SK-N-SH (cell line): ENCODE results near the gene R3HDM4. TPM values are rescaled to one million over a fixed set of nuclear protein-coding genes. Genes with fewer than 3 reads are reported as not detected.

Experiments used
- CTCF ChIA-PET: fragments of 300-600, 350-600 bp; formaldehyde crosslinking; extraction: SDS; loops from one replicate; lab custom pipeline; 2021; lab: Yijun Ruan, JAX
- POLR2A ChIA-PET: fragments of 350-600 bp; sonication (Branson Sonifier 250); formaldehyde crosslinking; extraction: SDS; loops from one replicate; lab custom pipeline; 2020; ENCODE audit warnings: antibody characterized with exemption, inconsistent platforms; lab: Yijun Ruan, JAX
- DNase-seq: peaks from one replicate; pipeline ENCODE4 v3.0.0; 2012
- H2AFZ ChIP-seq: fragments of 200-600 bp; sonication (generic); 2 replicates; pipeline ENCODE4 v1.8.1; 2016; ENCODE audit warnings: antibody characterized with exemption, mild to moderate bottlenecking, low read depth
- H3F3A ChIP-seq: fragments of 200-600 bp; sonication (generic); replicated peaks from 2 replicates; pipeline ENCODE3; 2016; ENCODE audit warnings: antibody characterized with exemption, mild to moderate bottlenecking; ENCODE audit not compliant: insufficient read depth
- H3K27ac ChIP-seq, 2 experiments: fragments of 200-500 bp in 1 of 2; fragments of 200-600 bp in 1 of 2; sonication (Bioruptor generic) in 1 of 2; sonication (generic), shearing (Covaris generic) in 1 of 2; 2 replicates each; pipeline versions ENCODE4 v1.5.1 to v1.6.1; 2014 to 2016; ENCODE audit warnings: low read depth in 2 of 2, inconsistent platforms in 1 of 2, low read length in 1 of 2, mild to moderate bottlenecking in 1 of 2, mixed read lengths in 1 of 2
- H3K27me3 ChIP-seq: fragments of 200-600 bp; sonication (generic), shearing (Covaris generic); 2 replicates; pipeline ENCODE4 v1.6.1; 2016; ENCODE audit warnings: mixed run types; ENCODE audit not compliant: insufficient read depth
- H3K36me3 ChIP-seq, 2 experiments: fragments of 200-500 bp in 1 of 2; fragments of 200-600 bp in 1 of 2; sonication (Bioruptor generic) in 1 of 2; sonication (generic) in 1 of 2; replicated peaks in 1 of 2; 2 replicates each; pipeline versions ENCODE3 to v1.5.1; 2014 to 2016; ENCODE audit warnings: low read length in 1 of 2, mild to moderate bottlenecking in 1 of 2; ENCODE audit not compliant: insufficient read depth in 2 of 2, control insufficient read depth in 1 of 2
- H3K4me1 ChIP-seq, 2 experiments: fragments of 200-500 bp in 1 of 2; fragments of 200-600 bp in 1 of 2; sonication (Bioruptor generic) in 1 of 2; sonication (generic), shearing (Covaris generic) in 1 of 2; 2 replicates each; pipeline versions ENCODE4 v1.5.1 to v1.6.1; 2014 to 2016; ENCODE audit warnings: low read depth in 1 of 2, low read length in 1 of 2, mixed run types in 1 of 2; ENCODE audit not compliant: insufficient read depth in 2 of 2, control insufficient read depth in 1 of 2
- H3K4me2 ChIP-seq: fragments of 200-600 bp; sonication (generic), shearing (Covaris generic); 2 replicates; pipeline ENCODE4 v1.6.1; 2017; ENCODE audit warnings: mixed run types
- H3K4me3 ChIP-seq, 2 experiments: fragments of 200-500 bp in 1 of 2; fragments of 200-600 bp in 1 of 2; sonication (Bioruptor generic) in 1 of 2; sonication (generic), shearing (Covaris generic) in 1 of 2; 2 replicates each; pipeline versions ENCODE4 v1.5.1 to v1.8.1; 2014 to 2016; ENCODE audit warnings: low read depth in 2 of 2, inconsistent platforms in 1 of 2, low read length in 1 of 2, mild to moderate bottlenecking in 1 of 2, mixed read lengths in 1 of 2, moderate library complexity in 1 of 2
- H3K79me2 ChIP-seq: fragments of 200-600 bp; sonication (generic); 2 replicates; pipeline ENCODE4 v1.8.1; 2017; ENCODE audit warnings: mild to moderate bottlenecking; ENCODE audit not compliant: insufficient read depth
- H3K9ac ChIP-seq: fragments of 200-600 bp; sonication (generic); 2 replicates; pipeline ENCODE4 v1.6.1; 2017; ENCODE audit warnings: mixed run types
- H3K9me2 ChIP-seq: fragments of 200-600 bp; sonication (generic); 2 replicates; pipeline ENCODE4 v1.6.1; 2017; ENCODE audit warnings: mixed run types
- H3K9me3 ChIP-seq: fragments of 200-600 bp; sonication (generic); 2 replicates; pipeline ENCODE4 v1.6.1; 2017; ENCODE audit warnings: mixed run types, mild to moderate bottlenecking, moderate library complexity
- H4K20me1 ChIP-seq: fragments of 200-600 bp; sonication (generic); 2 replicates; pipeline ENCODE4 v1.6.1; 2017; ENCODE audit warnings: mild to moderate bottlenecking, mixed run types; ENCODE audit not compliant: insufficient read depth
- FOSL2 ChIP-seq: IDR thresholded peaks from 2 replicates; pipeline ENCODE4 v1.4.0; 2012; ENCODE audit warnings: low read depth, mild to moderate bottlenecking, moderate library complexity, borderline replicate concordance
- FOXJ3 ChIP-seq: sonication (generic); formaldehyde crosslinking; IDR thresholded peaks from 2 replicates; pipeline ENCODE4 v1.5.1; 2020; ENCODE audit warnings: mild to moderate bottlenecking, missing genetic modification reagents
- FOXM1 ChIP-seq: IDR thresholded peaks from 2 replicates; pipeline ENCODE4 v1.4.0; 2012; ENCODE audit warnings: low read depth, mild to moderate bottlenecking
- GABPA ChIP-seq: IDR thresholded peaks from 2 replicates; pipeline ENCODE4 v1.4.0; 2012; ENCODE audit warnings: low read depth, mild to moderate bottlenecking
- JUND ChIP-seq: IDR thresholded peaks from 2 replicates; pipeline ENCODE4 v1.4.0; 2012
- MEF2A ChIP-seq: IDR thresholded peaks from 2 replicates; pipeline ENCODE4 v1.4.0; 2012; ENCODE audit warnings: low read depth, borderline replicate concordance
- MXI1 ChIP-seq: IDR thresholded peaks from 2 replicates; pipeline ENCODE4 v1.6.1; 2012; ENCODE audit warnings: mild to moderate bottlenecking, low read depth, low read length, improper control_type of control experiment
- NRF1 ChIP-seq: IDR thresholded peaks from 2 replicates; pipeline ENCODE4 v1.6.1; 2012; ENCODE audit warnings: low read depth, mild to moderate bottlenecking, low read length
- RCOR1 ChIP-seq: fragments of 150-350 bp; IDR thresholded peaks from 2 replicates; pipeline ENCODE4 v1.6.1; 2017; ENCODE audit warnings: antibody characterized with exemption, low read length
- RFX5 ChIP-seq: IDR thresholded peaks from 2 replicates; pipeline ENCODE4 v1.6.1; 2012; ENCODE audit warnings: mild to moderate bottlenecking, improper control_type of control experiment, low read length
- SIN3A ChIP-seq: IDR thresholded peaks from 2 replicates; pipeline ENCODE4 v1.6.1; 2012; ENCODE audit warnings: low read depth, mild to moderate bottlenecking, low read length, moderate library complexity, borderline replicate concordance
- TAF1 ChIP-seq: IDR thresholded peaks from 2 replicates; pipeline ENCODE4 v1.6.1; 2012; ENCODE audit warnings: low read depth, mild to moderate bottlenecking, low read length, moderate library complexity, borderline replicate concordance
- WGBS: methylation state at CpG from one replicate; pipeline ENCODE4 v1.1.6; 2017; ENCODE audit warnings: low lambda C conversion rate; 5-methylcytosine and 5-hydroxymethylcytosine counted together
- polyA plus RNA-seq, 3 experiments: library from polyadenylated mRNA; depleted of rRNA; stranded (reverse); fragments of >200 nt; gene quantifications; 2 replicates each; pipeline ENCODE4 v1.2.3, GENCODE V29; 2012
- TF ChIP-seq, protein P1 (sequence below): fragments of 200-600 bp; sonication (generic); IDR thresholded peaks from 2 replicates; pipeline ENCODE4 v1.6.1; 2017; ENCODE audit warnings: antibody characterized with exemption, mild to moderate bottlenecking, moderate library complexity
- TF ChIP-seq, protein P2 (sequence below): IDR thresholded peaks from 2 replicates; pipeline ENCODE4; 2012
- TF ChIP-seq, protein P3 (sequence below): fragments of 150-350 bp; IDR thresholded peaks from 2 replicates; pipeline ENCODE4 v1.6.1; 2016; ENCODE audit warnings: mild to moderate bottlenecking, low read depth, low read length

The R3HDM4 gene
- polyA plus RNA-seq, 1 of the 3 experiments (the other 2 are of a cell fraction), result 39.2 TPM

DNA sequence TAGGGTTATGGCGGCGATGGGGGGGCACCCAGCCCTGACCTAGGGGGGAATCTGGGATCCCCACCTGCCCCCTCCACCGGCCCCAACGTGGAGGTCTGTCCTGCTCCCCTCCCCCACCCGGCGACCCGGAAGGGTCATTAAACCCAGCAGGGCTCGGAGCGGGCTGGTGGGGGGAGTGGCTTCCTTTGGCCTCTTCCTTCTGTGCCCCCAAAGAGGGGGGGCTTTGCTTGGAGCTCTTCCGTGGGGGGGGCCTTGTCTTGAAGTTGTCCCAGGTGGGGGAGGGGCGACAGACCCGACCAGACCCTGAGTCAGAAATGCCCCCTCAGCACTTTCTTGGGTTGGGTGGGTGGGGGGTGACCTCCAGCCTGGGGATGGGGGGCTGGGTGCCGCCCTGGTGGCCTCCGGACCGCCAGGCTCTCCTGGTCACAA is 14.3 kb upstream of the R3HDM4 start:
- 28% methylated on average over 2 of the region's 15 CpGs for WGBS

DNA sequence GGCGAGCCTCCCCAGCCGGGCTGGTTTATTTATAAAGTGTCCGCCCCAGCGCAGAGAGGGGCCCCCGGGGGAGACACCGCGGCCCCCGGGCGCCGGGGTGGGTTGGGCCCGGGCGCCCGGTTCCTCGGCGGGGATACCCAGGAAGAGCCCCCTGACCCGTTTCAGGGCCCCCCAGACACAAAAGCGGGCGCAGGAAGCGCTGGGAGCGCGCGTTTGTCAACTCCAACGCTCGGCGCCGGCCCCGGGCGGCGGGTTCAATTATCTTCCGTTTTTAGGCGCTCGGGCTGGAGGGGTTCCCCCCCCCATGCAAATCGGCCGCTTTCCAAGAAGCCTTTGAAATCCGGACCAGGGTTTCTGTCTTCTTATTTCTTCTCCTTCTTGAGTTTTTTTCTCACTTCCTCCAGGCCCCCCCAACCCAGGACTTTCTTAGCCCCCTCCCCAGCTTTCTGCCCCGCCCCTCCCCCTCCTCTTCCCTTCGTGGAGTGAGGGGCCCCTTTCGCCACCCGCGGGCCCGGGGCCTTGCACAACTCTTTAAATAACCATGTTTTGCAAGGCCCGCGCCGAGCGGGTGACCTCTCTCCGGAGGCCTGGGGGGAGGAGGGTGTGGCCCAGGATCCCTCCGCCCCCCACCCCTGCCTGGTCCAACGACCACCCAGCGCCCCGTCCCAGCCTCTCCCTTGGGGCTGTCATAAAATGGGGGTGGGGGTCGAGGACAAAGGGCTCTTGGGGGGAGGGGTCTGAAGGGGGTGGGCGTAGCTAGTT is 13.8 kb upstream of the R3HDM4 start:
- Histone ChIP-seq H3K79me2 (peaks cover 30% of the 10 kb centered on the region), H3K27me3 (no peaks in the 10 kb centered on the region), H3K9me3 (no peaks in the 10 kb centered on the region), H3F3A (peaks cover 15% of the 10 kb centered on the region), H3K4me2 (peak overlapping the region; percentile 91), H2AFZ (0 out of 2 replicates have a peak overlapping the region, but pooled peaks have one; percentile 46), H3K9me2 (no peaks in the 10 kb centered on the region), H3K4me1 (peaks cover 7 to 18% of the 10 kb centered on the region in 2 experiments; a peak in 1 of 4 replicates), H3K36me3 (peaks cover 0 to 9% of the 10 kb centered on the region in 2 experiments), H3K4me3 (peak overlapping the region; percentile 86 to 91), H3K27ac (peak overlapping the region; percentile 46 to 85; a peak in 3 of 4 replicates), H4K20me1 (no peaks in the 10 kb centered on the region), H3K9ac (peak overlapping the region; percentile 87)
- CTCF ChIA-PET, result interaction anchor here (0.8 to 2.1 kb wide), 4 partner anchors 32 to 318 kb away, joined by 3 to 8 read pairs (median 4); partner anchors contain the start of gene WDR18
- POLR2A ChIA-PET, result no interaction called here
- 2% methylated on average over 26 of the region's 52 CpGs for WGBS
- no peak for TF ChIP-seq JUND
- peak; percentile 35; the same call in 1 of the 2 replicates for TF ChIP-seq MXI1
- DNase-seq, result peak; percentile 78

More for the DNA sequence above, 14.3 kb upstream of the R3HDM4 start:
- Histone ChIP-seq H3K36me3 (peaks cover 0 to 9% of the 10 kb centered on the region in 2 experiments), H3K27ac (peak overlapping the region in 1 of 2 experiments; percentile 85; a peak in 2 of 4 replicates), H3K4me2 (peak overlapping the region; percentile 91), H3F3A (peaks cover 9% of the 10 kb centered on the region), H3K27me3 (no peaks in the 10 kb centered on the region), H3K9ac (peak overlapping the region; percentile 87; the same call in 1 of the 2 replicates), H3K4me1 (peaks cover 7 to 23% of the 10 kb centered on the region in 2 experiments; a peak in 1 of 4 replicates), H3K9me3 (no peaks in the 10 kb centered on the region), H3K9me2 (no peaks in the 10 kb centered on the region), H3K4me3 (peak overlapping the region; percentile 86 to 91), H3K79me2 (peaks cover 30% of the 10 kb centered on the region), H2AFZ (no peak overlapping the region), H4K20me1 (no peaks in the 10 kb centered on the region)
- ChIA-PET CTCF (interaction anchor here (0.8 to 2.1 kb wide), 4 partner anchors 33 to 317 kb away, joined by 3 to 8 read pairs (median 4); partner anchors contain the start of gene WDR18), POLR2A (no interaction called here)
- DNase-seq, result peak; percentile 72
- TF ChIP-seq, protein P1, sequence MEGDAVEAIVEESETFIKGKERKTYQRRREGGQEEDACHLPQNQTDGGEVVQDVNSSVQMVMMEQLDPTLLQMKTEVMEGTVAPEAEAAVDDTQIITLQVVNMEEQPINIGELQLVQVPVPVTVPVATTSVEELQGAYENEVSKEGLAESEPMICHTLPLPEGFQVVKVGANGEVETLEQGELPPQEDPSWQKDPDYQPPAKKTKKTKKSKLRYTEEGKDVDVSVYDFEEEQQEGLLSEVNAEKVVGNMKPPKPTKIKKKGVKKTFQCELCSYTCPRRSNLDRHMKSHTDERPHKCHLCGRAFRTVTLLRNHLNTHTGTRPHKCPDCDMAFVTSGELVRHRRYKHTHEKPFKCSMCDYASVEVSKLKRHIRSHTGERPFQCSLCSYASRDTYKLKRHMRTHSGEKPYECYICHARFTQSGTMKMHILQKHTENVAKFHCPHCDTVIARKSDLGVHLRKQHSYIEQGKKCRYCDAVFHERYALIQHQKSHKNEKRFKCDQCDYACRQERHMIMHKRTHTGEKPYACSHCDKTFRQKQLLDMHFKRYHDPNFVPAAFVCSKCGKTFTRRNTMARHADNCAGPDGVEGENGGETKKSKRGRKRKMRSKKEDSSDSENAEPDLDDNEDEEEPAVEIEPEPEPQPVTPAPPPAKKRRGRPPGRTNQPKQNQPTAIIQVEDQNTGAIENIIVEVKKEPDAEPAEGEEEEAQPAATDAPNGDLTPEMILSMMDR, result no peak
- TF ChIP-seq NRF1, result no peak
- TF ChIP-seq GABPA, result no peak

DNA sequence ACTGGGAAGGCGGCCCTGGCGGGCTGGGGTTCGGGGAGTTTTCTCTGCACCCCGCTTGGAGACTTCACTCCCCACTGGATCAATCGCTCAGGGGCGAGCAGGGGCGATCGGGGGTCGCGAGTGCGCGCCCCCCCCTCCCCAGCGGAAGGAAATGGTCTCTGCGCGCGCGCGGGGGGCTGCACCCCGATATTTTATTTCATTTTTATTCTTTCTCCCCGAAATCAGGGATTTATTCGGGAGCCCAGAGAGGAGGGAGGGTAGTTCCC is 13.2 kb upstream of the R3HDM4 start:
- H3K36me3 ChIP-seq, result peaks cover 0 to 9% of the 10 kb centered on the region in 2 experiments
- H3K9me3 ChIP-seq, result no peaks in the 10 kb centered on the region
- peak overlapping the region; percentile 46 to 85; a peak in 3 of 4 replicates for H3K27ac ChIP-seq
- no peak for DNase-seq
- WGBS, result under 1% methylated on average over 15 of the region's 21 CpGs
- ChIA-PET CTCF (interaction anchor here (0.9 to 2.1 kb wide), 2 partner anchors 31 to 58 kb away, joined by 3 to 8 read pairs; partner anchors contain the start of gene WDR18), POLR2A (no interaction called here)
- H2AFZ ChIP-seq, result 0 out of 2 replicates have a peak overlapping the region, but pooled peaks have one; percentile 46
- H3K4me2 ChIP-seq, result peak overlapping the region; percentile 91
- H3K27me3 ChIP-seq, result peaks cover 2% of the 10 kb centered on the region; the same call in 1 of the 2 replicates
- H3K4me3 ChIP-seq, result peak overlapping the region; percentile 86 to 91
- peaks cover 30% of the 10 kb centered on the region for H3K79me2 ChIP-seq
- no peaks in the 10 kb centered on the region for H3K9me2 ChIP-seq
- no peaks in the 10 kb centered on the region for H4K20me1 ChIP-seq
- H3K9ac ChIP-seq, result peak overlapping the region; percentile 87
- H3K4me1 ChIP-seq, result peaks cover 7 to 18% of the 10 kb centered on the region in 2 experiments; a peak in 1 of 4 replicates
- H3F3A ChIP-seq, result peaks cover 15% of the 10 kb centered on the region
- TF ChIP-seq NRF1 (no peak), MEF2A (no peak), TAF1 (no peak), RFX5 (no peak), FOXJ3 (no peak), RCOR1 (no peak), FOSL2 (no peak), SIN3A (no peak), FOXM1 (no peak)
- TF ChIP-seq, protein P2, sequence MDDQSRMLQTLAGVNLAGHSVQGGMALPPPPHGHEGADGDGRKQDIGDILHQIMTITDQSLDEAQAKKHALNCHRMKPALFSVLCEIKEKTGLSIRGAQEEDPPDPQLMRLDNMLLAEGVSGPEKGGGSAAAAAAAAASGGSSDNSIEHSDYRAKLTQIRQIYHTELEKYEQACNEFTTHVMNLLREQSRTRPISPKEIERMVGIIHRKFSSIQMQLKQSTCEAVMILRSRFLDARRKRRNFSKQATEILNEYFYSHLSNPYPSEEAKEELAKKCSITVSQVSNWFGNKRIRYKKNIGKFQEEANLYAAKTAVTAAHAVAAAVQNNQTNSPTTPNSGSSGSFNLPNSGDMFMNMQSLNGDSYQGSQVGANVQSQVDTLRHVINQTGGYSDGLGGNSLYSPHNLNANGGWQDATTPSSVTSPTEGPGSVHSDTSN, result no peak
- TF ChIP-seq, protein P3, sequence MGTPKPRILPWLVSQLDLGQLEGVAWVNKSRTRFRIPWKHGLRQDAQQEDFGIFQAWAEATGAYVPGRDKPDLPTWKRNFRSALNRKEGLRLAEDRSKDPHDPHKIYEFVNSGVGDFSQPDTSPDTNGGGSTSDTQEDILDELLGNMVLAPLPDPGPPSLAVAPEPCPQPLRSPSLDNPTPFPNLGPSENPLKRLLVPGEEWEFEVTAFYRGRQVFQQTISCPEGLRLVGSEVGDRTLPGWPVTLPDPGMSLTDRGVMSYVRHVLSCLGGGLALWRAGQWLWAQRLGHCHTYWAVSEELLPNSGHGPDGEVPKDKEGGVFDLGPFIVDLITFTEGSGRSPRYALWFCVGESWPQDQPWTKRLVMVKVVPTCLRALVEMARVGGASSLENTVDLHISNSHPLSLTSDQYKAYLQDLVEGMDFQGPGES, result no peak
